Large intestine (tissue), 3 donors: ENCODE results near the gene DISC1. TPM values are rescaled to one million over a fixed set of nuclear protein-coding genes. Genes with fewer than 3 reads are reported as not detected.

Source experiments
- DNase-seq, 2 donors: peaks; one replicate each; pipeline versions ENCODE4 v3.0.0 to v3.0.0-alpha.2; 2013
- H3K27ac ChIP-seq: one replicate; pipeline ENCODE4 v1.5.1; 2013; ENCODE audit warnings: low read length
- H3K27me3 ChIP-seq: 2 replicates; pipeline ENCODE4 v1.6.1; 2013; ENCODE audit warnings: low read length; ENCODE audit not compliant: control insufficient read depth, insufficient read depth
- H3K36me3 ChIP-seq: 2 replicates; pipeline ENCODE4 v1.6.1; 2013; ENCODE audit warnings: low read length; ENCODE audit not compliant: control insufficient read depth, insufficient read depth
- H3K4me1 ChIP-seq: one replicate; pipeline ENCODE4 v1.6.1; 2013; ENCODE audit warnings: low read length; ENCODE audit not compliant: control insufficient read depth, insufficient read depth
- H3K4me3 ChIP-seq: one replicate; pipeline ENCODE4 v1.5.1; 2013; ENCODE audit warnings: low read length
- H3K9me3 ChIP-seq: one replicate; pipeline ENCODE4 v1.6.1; 2013; ENCODE audit warnings: mild to moderate bottlenecking, low read depth, low read length, moderate library complexity; ENCODE audit not compliant: control insufficient read depth
- WGBS: methylation state at CpG from one replicate; pipeline ENCODE4 v1.1.5; 2013; ENCODE audit warnings: low lambda C conversion rate; ENCODE audit not compliant: insufficient coverage; 5-methylcytosine and 5-hydroxymethylcytosine counted together
- polyA plus RNA-seq: library from polyadenylated mRNA; unstranded; fragments of 120-200 nt; gene quantifications from one replicate; pipeline ENCODE4 v1.2.1, GENCODE V29; 2013

The DISC1 gene
- polyA plus RNA-seq, 1 donor = 2.4 TPM

- peak; percentile 24 to 64 for DNase-seq
- WGBS = 20% methylated on average over 1 of the region's 2 CpGs
These were observed 73.2 kb downstream of the DISC1 start for GRCh38 chr1:231699784-231700183.

GRCh38 chr1:231701306-231701705 is 74.7 kb downstream of the DISC1 start:
- H3K36me3 ChIP-seq = peaks cover 4% of the 10 kb centered on the region
- no peak for DNase-seq
- no peak overlapping the region for H3K4me3 ChIP-seq
- H3K27me3 ChIP-seq = no peaks in the 10 kb centered on the region
- peaks cover 2% of the 10 kb centered on the region for H3K4me1 ChIP-seq
- H3K9me3 ChIP-seq = no peaks in the 10 kb centered on the region
- no peak overlapping the region for H3K27ac ChIP-seq

More at GRCh38 chr1:231699784-231700183, 73.2 kb downstream of the DISC1 start:
- Histone ChIP-seq H3K9me3 (no peaks in the 10 kb centered on the region), H3K4me1 (peaks cover 2% of the 10 kb centered on the region), H3K4me3 (no peak overlapping the region), H3K36me3 (peaks cover 4% of the 10 kb centered on the region), H3K27me3 (no peaks in the 10 kb centered on the region), H3K27ac (no peak overlapping the region)

GRCh38 chr1:231702331-231702730 is 75.7 kb downstream of the DISC1 start:
- Histone ChIP-seq H3K36me3 (peaks cover 4% of the 10 kb centered on the region), H3K9me3 (no peaks in the 10 kb centered on the region), H3K27ac (no peak overlapping the region), H3K27me3 (no peaks in the 10 kb centered on the region), H3K4me3 (no peak overlapping the region), H3K4me1 (peaks cover 2% of the 10 kb centered on the region)
- DNase-seq = no peak
- 100% methylated on average over 1 of the region's 1 CpG for WGBS

GRCh38 chr1:231702804-231703203 is 76.2 kb downstream of the DISC1 start:
- no peak for DNase-seq
- H3K36me3 ChIP-seq = peaks cover 4% of the 10 kb centered on the region
- no peak overlapping the region for H3K4me3 ChIP-seq
- WGBS = no CpG with 5 or more reads among the region's 1 CpG
- no peaks in the 10 kb centered on the region for H3K27me3 ChIP-seq
- peaks cover 2% of the 10 kb centered on the region for H3K4me1 ChIP-seq
- no peaks in the 10 kb centered on the region for H3K9me3 ChIP-seq
- no peak overlapping the region for H3K27ac ChIP-seq

- whole genome bisulfite sequencing = no CpG with 5 or more reads among the region's 6 CpGs
- Histone ChIP-seq H3K9me3 (no peaks in the 10 kb centered on the region), H3K36me3 (peaks cover 4% of the 10 kb centered on the region), H3K27me3 (no peaks in the 10 kb centered on the region), H3K27ac (no peak overlapping the region), H3K4me3 (no peak overlapping the region), H3K4me1 (no peaks in the 10 kb centered on the region)
- no peak for DNase-seq
These were observed 79.5 kb downstream of the DISC1 start for GRCh38 chr1:231705806-231706760.

GRCh38 chr1:231706934-231707333 is 80.3 kb downstream of the DISC1 start:
- no peaks in the 10 kb centered on the region for H3K27me3 ChIP-seq
- H3K4me1 ChIP-seq = no peaks in the 10 kb centered on the region
- DNase-seq = no peak
- H3K27ac ChIP-seq = no peak overlapping the region
- H3K4me3 ChIP-seq = no peak overlapping the region
- no peaks in the 10 kb centered on the region for H3K9me3 ChIP-seq
- no CpG with 5 or more reads among the region's 3 CpGs for WGBS
- peaks cover 4% of the 10 kb centered on the region for H3K36me3 ChIP-seq

- H3K27me3 ChIP-seq = no peaks in the 10 kb centered on the region
- no peak overlapping the region for H3K4me3 ChIP-seq
- H3K27ac ChIP-seq = no peak overlapping the region
- DNase-seq = no peak
- no peaks in the 10 kb centered on the region for H3K9me3 ChIP-seq
- H3K4me1 ChIP-seq = no peaks in the 10 kb centered on the region
- peaks cover 4% of the 10 kb centered on the region for H3K36me3 ChIP-seq
These were observed 80.8 kb downstream of the DISC1 start for GRCh38 chr1:231707407-231707806.

- H3K27me3 ChIP-seq = no peaks in the 10 kb centered on the region
- H3K9me3 ChIP-seq = no peaks in the 10 kb centered on the region
- H3K4me1 ChIP-seq = no peaks in the 10 kb centered on the region
- peaks cover 4% of the 10 kb centered on the region for H3K36me3 ChIP-seq
- H3K27ac ChIP-seq = no peak overlapping the region
- WGBS = no CpG with 5 or more reads among the region's 6 CpGs
- no peak overlapping the region for H3K4me3 ChIP-seq
- DNase-seq = no peak
These were observed 81.8 kb downstream of the DISC1 start for GRCh38 chr1:231708394-231708793.

- Histone ChIP-seq H3K36me3 (no peaks in the 10 kb centered on the region), H3K27me3 (no peaks in the 10 kb centered on the region), H3K27ac (no peak overlapping the region), H3K9me3 (no peaks in the 10 kb centered on the region), H3K4me3 (no peak overlapping the region), H3K4me1 (no peaks in the 10 kb centered on the region)
- DNase-seq = no peak
These were observed 87.8 kb downstream of the DISC1 start for GRCh38 chr1:231714440-231714839.

GRCh38 chr1:231715816-231716722 is 89.5 kb downstream of the DISC1 start:
- Histone ChIP-seq H3K27me3 (no peaks in the 10 kb centered on the region), H3K9me3 (no peaks in the 10 kb centered on the region), H3K4me1 (no peaks in the 10 kb centered on the region), H3K4me3 (no peak overlapping the region), H3K27ac (no peak overlapping the region), H3K36me3 (no peaks in the 10 kb centered on the region)
- WGBS = 97% methylated on average over 3 of the region's 8 CpGs
- DNase-seq = no peak
